ENCODE measurements around the gene SLC24A3.

DNA sequence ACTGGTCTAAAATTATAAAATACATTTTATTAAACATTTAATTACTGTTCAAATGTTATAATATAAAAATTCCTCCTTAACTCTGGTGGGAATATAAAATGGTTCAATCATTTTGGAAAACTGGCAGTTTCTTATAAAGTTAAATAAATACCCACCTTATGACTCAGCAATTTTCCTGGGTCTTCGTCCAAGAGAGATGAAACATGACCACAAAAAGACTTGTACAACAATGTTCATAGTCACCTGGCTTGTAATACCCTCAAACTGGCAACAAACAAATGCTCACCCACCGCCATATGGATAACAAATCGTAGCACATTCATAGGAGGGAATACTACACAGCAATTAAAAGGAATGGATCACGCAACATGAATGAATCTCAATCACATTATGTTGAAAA, 479.7 kb downstream of the SLC24A3 start:
- TF ChIP-seq, protein P1, sequence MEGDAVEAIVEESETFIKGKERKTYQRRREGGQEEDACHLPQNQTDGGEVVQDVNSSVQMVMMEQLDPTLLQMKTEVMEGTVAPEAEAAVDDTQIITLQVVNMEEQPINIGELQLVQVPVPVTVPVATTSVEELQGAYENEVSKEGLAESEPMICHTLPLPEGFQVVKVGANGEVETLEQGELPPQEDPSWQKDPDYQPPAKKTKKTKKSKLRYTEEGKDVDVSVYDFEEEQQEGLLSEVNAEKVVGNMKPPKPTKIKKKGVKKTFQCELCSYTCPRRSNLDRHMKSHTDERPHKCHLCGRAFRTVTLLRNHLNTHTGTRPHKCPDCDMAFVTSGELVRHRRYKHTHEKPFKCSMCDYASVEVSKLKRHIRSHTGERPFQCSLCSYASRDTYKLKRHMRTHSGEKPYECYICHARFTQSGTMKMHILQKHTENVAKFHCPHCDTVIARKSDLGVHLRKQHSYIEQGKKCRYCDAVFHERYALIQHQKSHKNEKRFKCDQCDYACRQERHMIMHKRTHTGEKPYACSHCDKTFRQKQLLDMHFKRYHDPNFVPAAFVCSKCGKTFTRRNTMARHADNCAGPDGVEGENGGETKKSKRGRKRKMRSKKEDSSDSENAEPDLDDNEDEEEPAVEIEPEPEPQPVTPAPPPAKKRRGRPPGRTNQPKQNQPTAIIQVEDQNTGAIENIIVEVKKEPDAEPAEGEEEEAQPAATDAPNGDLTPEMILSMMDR (IDR thresholded peaks at IDR 0.05; ENCODE audit: low read depth, low read length, poor library complexity, severe bottlenecking): no peak
- TF ChIP-seq EZH2phosphoT487 (IDR thresholded peaks at IDR 0.05; ENCODE audit: borderline replicate concordance, low read length): no peak

All from DOHH2 (cell line).